GM18499 (cell line): Measurements from ENCODE around the gene CBFA2T2.
A peak's percentile ranks its signal among the peaks of the same experiment; 100 is the strongest.
"Not testable (repeated sequence)": the region's sequence is repeated elsewhere in the genome, so short reads cannot be mapped to it uniquely, and the experiment has no call there.

Source experiments
- ATAC-seq: cut with Tn5 transposase; IDR thresholded peaks from one replicate; pipeline ENCODE4 v1.9.1; 2021; ENCODE audit warnings: moderate number of reproducible peaks; ENCODE audit not compliant: insufficient read depth, unreplicated experiment

The CBFA2T2 gene

GRCh38 chr20:33490023-33490933 lies at the start of gene CBFA2T2:
Gene CBFA2T2, plus strand, starts transcription at chr20:33490096. Its CDS starts 172 bp downstream, at chr20:33490268.
- peak; percentile 17 for ATAC-seq

GRCh38 chr20:33440562-33440961 lies 49.3 kb upstream of the CBFA2T2 start:
- not testable (repeated sequence) for ATAC-seq

DNA sequence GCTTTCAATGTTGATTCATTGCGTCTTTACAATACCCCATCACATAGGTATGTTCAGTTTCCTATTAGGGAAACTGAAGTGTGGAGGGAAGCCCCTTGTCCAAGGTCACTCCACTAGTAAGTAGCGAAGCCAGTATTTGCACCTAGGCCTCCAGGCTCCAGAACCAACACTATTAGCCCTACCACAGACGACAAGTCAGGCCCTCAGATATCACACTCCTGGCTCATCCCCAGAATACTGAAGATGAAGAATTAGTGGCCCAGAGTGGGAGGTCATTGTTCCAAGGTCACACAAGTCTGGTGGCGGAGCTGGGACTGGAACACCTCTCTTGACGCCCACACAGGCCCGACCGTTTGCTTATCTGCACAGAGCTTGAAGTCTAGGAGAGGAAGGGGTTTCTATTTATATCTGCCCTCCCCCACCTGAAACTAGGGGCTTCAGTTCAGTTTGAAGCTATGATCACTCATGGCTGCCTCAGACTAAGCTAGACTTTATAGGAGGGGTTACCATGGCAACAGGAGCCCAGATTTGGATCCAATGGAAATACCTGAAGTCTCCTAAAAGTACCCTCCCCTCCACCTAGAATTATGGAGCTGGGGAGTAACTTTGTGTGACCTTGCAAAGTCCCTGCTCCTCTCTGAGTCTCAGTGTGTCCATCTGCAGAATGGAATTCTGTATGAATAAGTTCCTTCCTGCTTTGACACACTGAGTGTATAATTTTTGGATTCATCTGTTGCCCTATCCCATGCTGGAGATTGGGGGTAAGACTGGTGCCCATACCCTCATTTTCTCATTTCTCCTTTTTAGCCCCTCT lies 48.5 kb upstream of the CBFA2T2 start:
- no peak for ATAC-seq

GRCh38 chr20:33442136-33443005 lies 47.5 kb upstream of the CBFA2T2 start:
- no peak for ATAC-seq

DNA sequence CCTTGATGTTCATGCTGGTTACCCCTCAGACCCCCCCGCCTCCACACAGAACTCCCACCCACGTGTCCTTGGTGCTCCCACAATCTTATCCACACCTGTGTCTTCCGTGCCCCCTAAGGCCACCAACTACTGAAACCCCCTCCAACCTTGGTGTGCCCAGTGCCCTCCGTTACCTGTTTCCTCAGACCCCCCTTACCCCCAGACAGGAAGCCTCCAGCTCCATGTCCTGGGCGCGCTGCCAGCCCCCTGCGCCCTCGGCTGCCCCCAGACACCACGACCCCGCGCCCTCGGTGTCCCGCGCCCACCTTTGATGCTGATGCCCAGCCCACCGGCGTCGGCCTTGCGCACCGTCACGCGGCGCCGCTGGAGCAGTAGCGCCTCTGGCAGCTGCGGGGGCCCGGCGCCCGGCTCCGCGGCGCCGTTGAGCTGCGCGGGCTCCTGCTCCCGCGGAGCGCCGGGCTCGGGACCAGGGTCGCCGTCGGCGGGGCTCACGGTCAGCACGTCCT lies 46.8 kb upstream of the CBFA2T2 start:
- ATAC-seq = no peak

GRCh38 chr20:33443512-33444239 lies 46.2 kb upstream of the CBFA2T2 start, which contains the start of gene SNTA1:
Gene SNTA1, minus strand, starts transcription at chr20:33443763. Its CDS starts 143 bp downstream, at chr20:33443620.
- ATAC-seq = no peak

DNA sequence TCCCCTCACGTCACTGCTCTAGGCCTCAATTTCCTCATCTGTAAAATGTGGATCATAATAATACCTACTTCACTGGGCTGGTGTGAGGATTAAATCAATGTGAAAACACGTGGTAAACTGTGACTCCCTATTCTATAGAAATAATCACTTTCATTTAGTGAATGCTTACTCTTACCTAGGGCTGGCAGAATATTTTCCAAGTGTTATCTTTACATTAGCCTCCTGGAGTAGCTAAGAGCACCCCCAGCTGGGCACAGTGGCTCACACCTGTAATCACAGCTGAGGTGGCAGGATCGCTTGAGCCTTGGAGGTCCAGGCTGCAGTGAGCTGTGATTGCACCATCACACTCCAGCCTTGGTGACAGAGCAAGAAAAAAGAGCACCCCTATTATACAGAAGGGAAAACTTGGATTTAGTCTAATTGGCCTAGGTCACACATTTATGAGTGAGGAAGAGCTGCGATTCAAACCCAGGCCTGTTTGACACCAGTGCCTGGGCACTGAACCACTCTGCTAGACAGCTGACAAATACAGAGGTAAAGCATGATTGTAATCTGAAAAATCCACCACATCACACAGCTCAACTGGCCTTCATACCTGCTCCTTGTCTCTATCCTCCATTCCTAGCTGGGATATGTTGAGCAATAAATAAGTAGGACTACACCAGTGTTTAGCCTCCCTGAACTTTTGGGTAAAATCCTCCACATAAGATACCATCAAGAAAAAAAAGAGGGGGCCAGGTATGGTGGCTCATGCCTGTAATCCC lies 44.9 kb upstream of the CBFA2T2 start:
- ATAC-seq = no peak

- no peak for ATAC-seq
Observed at GRCh38 chr20:33445881-33446625, 43.8 kb upstream of the CBFA2T2 start.

DNA sequence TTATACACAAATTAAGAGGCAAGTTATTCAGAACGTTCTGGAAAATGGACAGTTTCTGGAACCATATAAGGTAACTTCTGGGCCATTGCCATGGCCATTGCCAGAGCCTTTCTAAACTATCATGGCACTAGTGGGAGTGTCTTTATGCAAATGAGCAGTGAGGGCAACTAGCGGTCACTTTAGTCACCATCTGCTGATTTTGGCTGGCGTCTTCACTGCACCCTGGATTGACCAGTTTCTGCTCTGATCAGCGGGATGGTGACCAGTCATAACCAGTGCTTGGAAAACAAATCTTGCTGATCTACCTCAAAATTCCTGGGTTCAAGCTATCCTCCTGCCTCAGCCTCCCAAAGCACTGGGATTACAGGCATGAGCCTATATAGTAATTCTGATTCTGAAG lies 39.0 kb upstream of the CBFA2T2 start:
- no peak for ATAC-seq

- not testable (repeated sequence) for ATAC-seq
Observed at GRCh38 chr20:33456916-33457642, 32.8 kb upstream of the CBFA2T2 start.

DNA sequence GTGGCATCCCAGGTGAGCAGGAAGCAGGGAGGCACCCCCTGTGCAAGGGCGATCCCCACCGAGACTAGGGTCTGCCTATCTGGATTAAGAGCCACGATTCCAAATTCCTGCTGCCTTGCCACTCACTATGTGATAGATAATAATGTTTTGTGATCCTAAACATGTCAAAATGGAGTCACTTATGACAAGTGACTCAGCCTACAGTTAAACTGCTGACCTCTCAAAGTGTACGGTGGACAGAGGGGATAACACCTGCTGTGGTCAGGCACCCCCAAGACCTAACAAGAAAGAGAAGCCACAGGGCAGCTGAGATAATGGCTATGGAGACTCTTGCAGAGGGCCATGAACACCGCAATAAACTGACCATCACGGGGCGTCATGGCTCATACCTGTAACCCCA lies 30.3 kb upstream of the CBFA2T2 start:
- no peak for ATAC-seq

- no peak for ATAC-seq
Observed at GRCh38 chr20:33460711-33461110, 29.2 kb upstream of the CBFA2T2 start.

DNA sequence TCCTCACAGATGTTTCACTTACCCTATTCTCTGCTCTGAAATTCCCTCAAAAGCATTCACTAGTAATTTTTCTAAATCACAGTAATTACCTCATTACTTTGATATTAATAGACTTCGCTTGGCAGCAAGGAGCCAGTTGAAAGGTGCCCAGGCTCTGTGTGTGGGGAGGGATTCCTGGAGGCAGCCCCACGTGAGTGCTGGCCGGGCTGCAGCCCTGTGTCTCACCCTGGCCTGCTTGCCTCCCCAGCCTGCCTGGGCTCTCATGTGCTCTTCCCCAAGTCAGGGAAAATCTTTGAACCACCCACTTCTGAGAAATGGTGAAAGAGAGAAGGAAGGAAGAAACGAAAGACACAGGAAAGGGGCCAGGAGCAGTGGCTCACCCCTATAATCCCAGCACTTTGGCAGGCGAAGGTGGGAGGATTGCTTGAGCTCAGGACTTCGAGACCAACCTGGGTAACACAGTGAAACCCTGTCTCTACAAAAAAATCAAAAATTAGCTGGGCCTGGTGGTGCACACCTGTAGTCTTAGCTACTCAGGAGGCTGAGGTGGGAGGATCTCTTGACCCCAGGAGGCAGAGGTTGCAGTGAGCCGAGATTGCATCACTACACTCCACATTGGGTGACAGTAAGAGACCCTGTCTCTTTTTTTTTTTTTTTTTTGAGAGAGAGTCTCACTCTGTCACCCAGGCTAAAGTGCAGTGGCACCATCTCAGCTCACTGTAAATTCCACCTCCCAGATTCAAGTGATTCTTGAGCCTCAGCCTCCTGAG lies 26.4 kb upstream of the CBFA2T2 start:
- no peak for ATAC-seq

- not testable (repeated sequence) for ATAC-seq
Observed at GRCh38 chr20:33464759-33465158, 25.1 kb upstream of the CBFA2T2 start.

- no peak for ATAC-seq
Observed at GRCh38 chr20:33465481-33466302, 24.2 kb upstream of the CBFA2T2 start.

DNA sequence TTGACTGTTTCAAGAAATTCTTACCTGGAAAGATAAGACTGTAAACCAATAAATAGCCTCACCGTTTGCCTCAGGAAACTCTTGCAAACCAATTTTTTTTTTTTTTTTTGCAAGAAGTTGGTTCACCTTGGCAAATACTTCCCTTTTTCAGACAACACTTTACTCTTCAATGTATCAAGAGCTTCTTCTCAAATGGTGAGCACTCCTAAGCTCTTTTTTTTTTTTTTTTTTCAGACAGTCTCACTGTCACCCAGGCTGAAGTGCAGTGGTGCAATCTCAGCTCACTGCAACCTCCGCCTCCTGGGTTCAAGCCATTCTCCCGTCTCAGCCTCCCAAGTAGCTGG lies 23.6 kb upstream of the CBFA2T2 start:
- ATAC-seq = no peak
